GM21717 (cell line): Measurements from ENCODE around the gene ARMH2.
"Not testable (repeated sequence)": the region's sequence is repeated elsewhere in the genome, so short reads cannot be mapped to it uniquely, and the experiment has no call there.

Experiments
- ATAC-seq: cut with Tn5 transposase; IDR thresholded peaks from one replicate; pipeline ENCODE4 v1.9.1; 2021; ENCODE audit warnings: mild to moderate bottlenecking, moderate library complexity; ENCODE audit not compliant: unreplicated experiment

The ARMH2 gene

DNA sequence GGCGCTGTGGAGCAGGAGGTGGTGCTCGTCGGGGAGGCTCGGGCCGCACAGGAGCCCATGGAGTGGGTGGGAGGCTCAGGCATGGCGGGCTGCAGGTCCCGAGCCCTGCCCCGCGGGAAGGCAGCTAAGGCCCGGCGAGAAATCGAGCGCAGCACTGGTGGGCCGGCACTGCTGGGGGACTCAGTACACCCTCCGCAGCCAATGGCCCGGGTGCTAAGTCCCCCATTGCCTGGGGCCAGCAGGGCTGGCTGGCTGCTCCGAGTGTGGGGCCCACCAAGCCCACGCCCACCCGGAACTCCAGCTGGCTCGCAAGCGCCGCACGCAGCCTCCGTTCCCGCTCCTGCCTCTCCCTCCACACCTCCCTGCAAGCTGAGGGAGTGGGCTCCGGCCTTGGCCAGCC is 32.7 kb downstream of the ARMH2 start:
- not testable (repeated sequence) for ATAC-seq

- not testable (repeated sequence) for ATAC-seq
Observed at GRCh38 chr6:24764833-24765828, 33.6 kb downstream of the ARMH2 start.

DNA sequence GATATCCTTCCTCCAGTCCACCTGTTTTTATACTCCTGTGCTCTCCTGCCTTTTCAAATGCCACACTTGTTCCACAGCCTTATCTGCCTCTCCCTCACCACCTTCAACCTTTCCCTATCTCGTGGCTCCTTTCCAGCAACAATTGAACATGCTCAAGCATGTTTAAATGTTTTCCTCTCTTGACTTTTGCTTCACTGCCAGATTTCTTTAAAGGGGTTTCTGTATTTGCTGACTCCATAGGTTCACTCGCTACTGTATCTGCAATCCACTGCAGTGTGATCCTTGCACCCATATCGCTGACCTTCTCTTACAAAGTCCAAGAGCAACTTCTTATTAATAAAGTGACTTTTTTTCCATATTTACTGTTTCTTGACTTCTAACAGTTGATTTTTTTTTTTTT is 35.1 kb downstream of the ARMH2 start:
- ATAC-seq = no peak

- ATAC-seq = no peak
Observed at GRCh38 chr6:24761851-24762250, 36.9 kb downstream of the ARMH2 start.

DNA sequence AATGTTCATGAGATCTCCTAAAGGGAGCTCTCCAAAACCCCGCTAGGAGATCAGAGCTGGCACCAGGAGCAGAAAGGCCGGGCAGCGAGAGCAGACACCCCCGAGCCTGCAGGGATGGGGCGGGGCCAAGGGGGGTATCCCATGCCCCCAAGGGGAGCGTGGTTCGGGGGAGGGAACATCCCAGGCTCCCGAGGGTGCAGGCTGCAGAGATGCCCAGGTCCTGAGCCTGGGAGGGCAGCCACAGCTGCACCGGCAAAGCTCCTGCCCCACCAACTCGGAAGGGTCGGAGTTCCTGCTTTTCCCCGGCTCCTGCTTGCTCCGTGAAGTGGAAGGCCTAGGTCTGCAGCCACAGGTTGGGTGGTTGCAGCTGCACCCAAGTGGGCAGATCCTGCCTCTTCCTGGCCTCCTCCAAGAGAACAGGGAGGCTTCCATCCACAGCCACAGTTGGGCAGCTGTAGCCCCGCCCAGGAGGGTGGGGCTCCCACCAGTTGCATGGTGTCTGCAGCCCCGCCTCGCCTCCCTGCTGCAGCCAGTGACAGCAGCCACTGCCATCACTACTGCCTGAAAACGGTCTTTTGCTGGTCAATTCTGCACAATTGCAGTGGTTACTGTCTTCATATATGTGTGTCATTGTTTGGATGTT is 37.4 kb downstream of the ARMH2 start:
- ATAC-seq = no peak

DNA sequence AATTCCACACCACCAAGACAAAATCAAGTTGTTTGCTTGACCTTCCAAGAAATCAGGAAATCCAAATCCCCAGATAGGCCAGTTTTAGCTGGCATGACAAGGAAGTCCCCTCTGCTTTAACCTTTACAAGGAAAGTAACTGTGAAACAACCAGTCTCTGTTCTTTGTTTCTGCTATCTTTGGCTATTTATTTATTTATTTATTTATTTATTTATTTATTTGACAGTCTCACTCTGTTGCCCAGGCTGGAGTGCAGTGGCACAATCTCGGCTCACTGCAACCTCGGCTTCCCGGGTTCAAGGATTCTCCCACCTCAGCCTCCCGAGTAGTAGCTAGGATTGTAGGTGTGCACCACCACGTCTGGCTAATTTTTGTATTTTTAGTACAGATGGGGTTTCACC is 38.5 kb downstream of the ARMH2 start:
- no peak for ATAC-seq

DNA sequence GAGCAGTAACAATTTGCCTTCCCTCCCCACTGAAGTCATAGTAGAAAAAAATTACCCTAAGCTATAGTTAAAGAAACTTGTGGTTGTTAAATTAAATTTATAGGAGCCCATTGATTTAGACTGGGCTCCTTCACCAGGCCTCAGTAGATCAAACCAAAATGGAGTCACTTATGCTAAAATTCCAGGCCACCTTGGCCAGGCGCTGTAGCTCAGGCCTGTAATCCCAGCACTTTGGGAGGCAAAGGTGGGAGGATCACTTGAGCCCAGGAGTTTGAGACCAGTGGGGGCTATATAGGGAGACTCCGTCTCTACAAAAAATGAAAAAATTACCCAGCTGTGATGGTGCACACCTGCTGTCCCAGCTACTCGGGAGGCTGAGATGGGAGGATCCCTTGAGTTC is 39.0 kb downstream of the ARMH2 start:
- no peak for ATAC-seq

DNA sequence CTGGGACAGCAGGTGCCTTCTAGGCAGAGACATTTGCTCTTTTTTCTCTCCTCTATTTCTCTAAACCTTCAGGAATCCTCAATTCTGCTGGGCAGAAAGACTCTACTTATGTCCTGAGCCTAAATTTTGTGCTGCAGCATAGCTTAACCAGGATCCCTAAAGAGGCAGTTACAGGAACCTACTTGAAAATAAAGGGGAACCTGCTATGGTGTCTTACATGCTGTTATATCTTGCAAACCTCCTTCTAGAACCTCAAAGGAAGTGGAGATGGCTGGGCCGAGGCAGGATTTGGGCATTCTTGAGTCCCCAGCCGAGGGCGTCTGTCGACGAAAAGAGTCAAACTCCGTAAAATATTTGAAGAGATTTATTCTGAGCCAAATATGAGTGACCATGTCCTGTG is 41.1 kb downstream of the ARMH2 start:
- ATAC-seq = no peak

DNA sequence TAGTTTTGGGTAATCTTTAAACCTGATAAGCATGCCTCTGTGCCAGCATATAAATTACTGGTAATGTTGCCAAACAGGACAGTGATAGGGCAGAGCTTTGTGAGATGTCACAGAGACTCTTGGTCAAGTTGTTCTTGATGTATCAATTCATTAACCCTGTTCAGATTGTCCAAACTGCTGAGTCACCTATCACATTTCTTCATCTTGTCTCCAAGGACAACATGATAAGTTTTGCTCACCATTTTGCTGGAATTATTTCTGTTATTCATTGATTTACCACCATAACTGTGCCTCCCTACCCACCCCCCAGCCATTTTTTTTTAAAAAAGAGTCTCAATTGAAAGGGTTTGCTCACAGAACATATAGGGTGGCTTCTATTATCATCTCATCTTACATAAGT is 43.4 kb downstream of the ARMH2 start:
- ATAC-seq = no peak

GRCh38 chr6:24754378-24754777 is 44.3 kb downstream of the ARMH2 start:
- ATAC-seq = not testable (repeated sequence)

DNA sequence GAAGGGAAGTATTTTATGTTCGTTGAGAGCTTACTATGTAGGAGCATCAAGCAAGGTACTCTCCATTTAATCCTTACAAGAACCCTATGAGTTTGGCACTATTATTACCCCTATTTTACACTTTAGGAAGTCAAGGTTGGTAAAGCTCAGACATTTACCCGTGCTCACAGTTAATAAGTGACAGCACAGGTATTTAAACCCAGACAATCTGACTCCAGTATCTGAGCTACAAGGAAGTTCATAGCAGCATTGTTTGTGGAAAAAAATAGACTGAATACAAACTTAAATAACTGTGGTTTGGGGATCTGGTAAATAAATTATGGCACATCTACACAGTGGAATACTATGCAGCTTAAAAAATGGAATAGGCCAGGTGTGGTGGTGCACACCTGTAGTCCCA is 45.2 kb downstream of the ARMH2 start:
- no peak for ATAC-seq

DNA sequence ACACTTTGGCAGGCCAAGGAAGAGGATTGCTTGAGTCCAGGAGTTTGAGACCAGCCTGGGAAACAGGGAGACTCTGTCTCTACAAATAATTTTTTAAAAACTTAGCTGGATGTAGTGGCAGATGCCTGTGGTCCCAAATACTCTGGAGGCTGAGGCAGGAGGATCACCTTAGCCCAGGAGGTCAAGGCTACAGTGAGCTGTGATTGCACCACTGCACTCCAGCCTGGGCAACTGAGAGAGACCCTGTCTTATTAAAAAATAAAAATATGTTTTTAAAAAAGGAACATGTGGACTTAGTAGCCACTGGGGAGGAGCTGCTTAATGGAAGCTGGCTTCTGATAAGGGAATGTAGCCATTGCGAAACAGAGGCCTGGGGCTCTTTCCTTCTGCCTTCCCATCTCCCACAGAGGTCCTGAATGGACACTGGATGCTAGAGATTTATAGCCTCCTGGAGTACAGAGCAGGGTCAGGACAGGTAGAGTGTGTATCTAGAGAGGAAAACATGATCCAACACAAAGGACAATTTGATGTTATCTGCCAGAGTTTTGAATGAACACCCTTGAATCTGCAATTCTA is 45.7 kb downstream of the ARMH2 start:
- ATAC-seq = no peak

DNA sequence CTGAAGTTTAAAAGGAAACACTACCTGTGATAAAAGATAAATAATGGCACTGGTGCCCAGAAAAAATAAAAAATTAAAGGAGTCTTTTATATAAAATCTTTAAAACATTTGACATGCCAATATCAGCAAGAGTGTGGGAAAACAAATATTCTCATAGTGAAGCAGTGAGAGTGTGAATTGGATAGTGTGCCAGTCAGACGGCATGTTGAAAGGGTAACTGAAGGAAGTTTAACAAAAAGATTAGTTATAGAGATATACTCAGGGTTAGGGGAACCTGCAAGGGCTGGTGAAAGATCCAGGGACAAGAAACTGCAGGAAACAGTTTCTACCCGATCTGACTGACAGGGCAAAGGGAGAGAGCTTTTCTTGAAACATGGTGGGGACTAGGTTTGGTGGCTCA is 46.2 kb downstream of the ARMH2 start:
- ATAC-seq = no peak

DNA sequence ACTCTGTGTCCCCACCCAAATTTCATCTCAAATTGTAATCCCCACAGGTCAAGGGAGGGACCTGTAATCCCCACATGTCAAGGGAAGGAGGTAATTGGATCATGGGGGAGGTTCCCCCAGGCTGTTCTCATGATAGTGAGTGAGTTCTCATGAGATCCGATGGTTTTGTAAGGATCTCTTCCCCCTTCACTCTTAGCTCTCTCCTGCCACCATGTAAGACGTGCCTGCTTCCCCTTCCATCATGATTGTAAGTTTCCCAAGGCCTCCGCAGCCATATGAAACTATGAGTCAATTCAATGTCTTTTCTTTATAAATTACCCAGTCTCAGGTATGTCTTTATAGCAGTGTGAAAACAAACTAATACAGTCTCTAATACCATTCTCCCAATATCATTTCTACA is 47.8 kb downstream of the ARMH2 start:
- not testable (repeated sequence) for ATAC-seq

DNA sequence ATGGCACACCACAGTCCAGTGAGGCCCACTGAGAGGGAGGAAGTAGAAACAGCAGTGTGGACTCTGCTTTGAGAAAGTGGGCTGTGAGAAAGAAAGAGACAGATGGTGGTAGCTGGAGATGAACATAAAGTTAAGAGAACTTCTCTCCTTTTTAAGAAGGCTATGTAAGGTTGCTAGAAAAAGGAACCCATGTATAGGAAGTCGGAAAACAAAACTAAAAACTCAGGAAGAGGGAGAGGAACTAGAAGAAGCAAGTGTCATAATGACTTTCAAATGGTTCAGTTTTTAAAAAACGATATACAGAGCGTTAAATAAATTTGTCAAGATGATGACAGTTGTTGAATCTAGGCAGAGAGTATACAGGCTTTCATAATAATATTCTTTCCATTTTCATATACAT is 49.4 kb downstream of the ARMH2 start:
- no peak for ATAC-seq
